IMR-90 (cell line): ENCODE data around the gene SYNGR2. TPM values are rescaled to one million over a fixed set of nuclear protein-coding genes. Genes with fewer than 3 reads are reported as not detected.

Experiments
- ATAC-seq: fragments of 200-7000 bp; cut with Tn5 transposase; 2 replicates; pipeline ENCODE4 v1.9.1; 2020; ENCODE audit warnings: low read depth, mild to moderate bottlenecking, moderate library complexity
- BruUV-seq: library from RNA; stranded (reverse); fragments of 400-500 nt; replicated peaks from 2 replicates; lab custom pipeline; 2021; lab: Mats Ljungman, UMichigan
- CTCF ChIA-PET: fragments of 300-600 bp; formaldehyde crosslinking; extraction: SDS; loops from one replicate; lab custom pipeline; 2021; ENCODE audit warnings: antibody characterized with exemption; lab: Yijun Ruan, JAX
- POLR2A ChIA-PET: fragments of 300-600 bp; sonication (Branson Sonifier 250); formaldehyde crosslinking; loops from one replicate; lab custom pipeline; 2022; ENCODE audit warnings: antibody characterized with exemption; ENCODE audit not compliant: unreplicated experiment; lab: Charles Lee
- DNase-seq: peaks from one replicate; pipeline ENCODE4 v3.0.0; 2013
- H2AFZ ChIP-seq: replicated peaks from 2 replicates; pipeline ENCODE3; 2013; ENCODE audit warnings: low read length, mild to moderate bottlenecking; ENCODE audit not compliant: poor library complexity
- H2AK5ac ChIP-seq: 2 replicates; pipeline ENCODE4 v1.6.1; 2013; ENCODE audit warnings: low read depth, low read length, inconsistent platforms
- H2AK9ac ChIP-seq: replicated peaks from 2 replicates; pipeline ENCODE3; 2013; ENCODE audit warnings: mild to moderate bottlenecking, low read depth, low read length, moderate library complexity; ENCODE audit not compliant: poor library complexity
- H2BK120ac ChIP-seq: 2 replicates; pipeline ENCODE4 v1.6.1; 2013; ENCODE audit warnings: low read depth, low read length, inconsistent platforms
- H2BK15ac ChIP-seq: 3 replicates; pipeline ENCODE4 v1.6.1; 2013; ENCODE audit warnings: low read depth, low read length, inconsistent platforms
- H2BK20ac ChIP-seq: 2 replicates; pipeline ENCODE4 v1.6.1; 2013; ENCODE audit warnings: low read depth, mild to moderate bottlenecking, inconsistent platforms, low read length, moderate library complexity
- H2BK5ac ChIP-seq: 2 replicates; pipeline ENCODE4 v1.6.1; 2013; ENCODE audit warnings: mild to moderate bottlenecking, low read depth, low read length, inconsistent platforms; ENCODE audit not compliant: poor library complexity, severe bottlenecking
- H3K14ac ChIP-seq: replicated peaks from 2 replicates; pipeline ENCODE4 v1.6.1; 2013; ENCODE audit warnings: low read depth, low read length, inconsistent platforms
- H3K18ac ChIP-seq: 2 replicates; pipeline ENCODE4 v1.6.1; 2013; ENCODE audit warnings: low read depth, low read length, control low read depth
- H3K23ac ChIP-seq: 2 replicates; pipeline ENCODE4 v1.6.1; 2013; ENCODE audit warnings: low read depth, low read length, inconsistent platforms
- H3K27ac ChIP-seq: 2 replicates; pipeline ENCODE4 v1.5.1; 2013; ENCODE audit warnings: mild to moderate bottlenecking, control low read depth, low read length; ENCODE audit not compliant: insufficient read depth
- H3K27me3 ChIP-seq: 2 replicates; pipeline ENCODE4 v1.6.1; 2013; ENCODE audit warnings: low read length; ENCODE audit not compliant: control insufficient read depth, insufficient read depth
- H3K36me3 ChIP-seq: 2 replicates; pipeline ENCODE4 v1.6.1; 2013; ENCODE audit warnings: low read length, mixed read lengths; ENCODE audit not compliant: control insufficient read depth, insufficient read depth
- H3K4ac ChIP-seq: 2 replicates; pipeline ENCODE4 v1.6.1; 2013; ENCODE audit warnings: low read depth, low read length, inconsistent platforms
- H3K4me1 ChIP-seq: 2 replicates; pipeline ENCODE4 v1.6.1; 2013; ENCODE audit warnings: low read length, mixed read lengths; ENCODE audit not compliant: control insufficient read depth, insufficient read depth
- H3K4me2 ChIP-seq: 2 replicates; pipeline ENCODE4 v1.6.1; 2013; ENCODE audit warnings: low read depth, mild to moderate bottlenecking, control low read depth, low read length, moderate library complexity
- H3K4me3 ChIP-seq: 2 replicates; pipeline ENCODE4 v1.5.1; 2013; ENCODE audit warnings: low read depth, mild to moderate bottlenecking, control low read depth, low read length, moderate library complexity; ENCODE audit not compliant: insufficient read depth
- H3K56ac ChIP-seq: 2 replicates; pipeline ENCODE4 v1.6.1; 2013; ENCODE audit warnings: low read length, inconsistent platforms; ENCODE audit not compliant: insufficient read depth; ENCODE audit errors: extremely low read depth
- H3K79me1 ChIP-seq, 2 experiments: 2 replicates each; pipeline ENCODE4 v1.6.1; 2013; ENCODE audit warnings: low read length in 2 of 2, inconsistent platforms in 1 of 2, low read depth in 1 of 2
- H3K9ac ChIP-seq: 2 replicates; pipeline ENCODE4 v1.6.1; 2013; ENCODE audit warnings: low read depth, low read length, control low read depth
- H3K9me1 ChIP-seq: 2 replicates; pipeline ENCODE4 v1.6.1; 2013; ENCODE audit warnings: low read length, inconsistent platforms; ENCODE audit not compliant: insufficient read depth
- H3K9me3 ChIP-seq: 2 replicates; pipeline ENCODE4 v1.6.1; 2013; ENCODE audit warnings: low read length; ENCODE audit not compliant: control insufficient read depth, insufficient read depth
- H4K20me1 ChIP-seq: 2 replicates; pipeline ENCODE4 v1.6.1; 2013; ENCODE audit warnings: low read length, inconsistent platforms; ENCODE audit not compliant: insufficient read depth
- H4K5ac ChIP-seq: 2 replicates; pipeline ENCODE4 v1.6.1; 2013; ENCODE audit warnings: mild to moderate bottlenecking, low read depth, low read length, control low read depth
- H4K8ac ChIP-seq, 2 experiments: 2 replicates each; pipeline ENCODE4 v1.6.1; 2013; ENCODE audit warnings: low read depth in 2 of 2, low read length in 2 of 2, control low read depth in 1 of 2, inconsistent platforms in 1 of 2
- H4K91ac ChIP-seq: 2 replicates; pipeline ENCODE4 v1.6.1; 2013; ENCODE audit warnings: low read depth, low read length, inconsistent platforms; ENCODE audit not compliant: insufficient read depth
- POLR2A ChIP-seq: IDR thresholded peaks from 2 replicates; pipeline ENCODE4 v1.6.1; 2012; ENCODE audit warnings: mild to moderate bottlenecking, low read depth, low read length
- WGBS, 2 experiments: methylation state at CpG; one replicate each; pipeline versions ENCODE4 v1.1.5 to v1.1.7; 2013; ENCODE audit warnings: missing lambda C conversion rate in 2 of 2; ENCODE audit not compliant: insufficient read length in 1 of 2; ENCODE audit errors: extremely low coverage in 2 of 2; 5-methylcytosine and 5-hydroxymethylcytosine counted together
- dilution Hi-C: fragments of 300-500 bp; cut with HindIII; formaldehyde crosslinking; loops from one replicate; pipeline ENCODE4 v1.14.3; 2018; ENCODE audit warnings: low sequenced_read_pairs; ENCODE audit not compliant: unreplicated experiment
- in situ Hi-C: fragments of 300-500 bp; cut with MboI; formaldehyde crosslinking; loops from 3 replicates; pipeline ENCODE4 v1.14.3; 2019; ENCODE audit warnings: low sequenced_read_pairs, inconsistent platforms, mixed read lengths
- intact Hi-C: fragments of 100-400 bp; cut with micrococcal nuclease; formaldehyde crosslinking; loops from 2 replicates; pipeline ENCODE4 v1.10.0; 2022
- polyA plus RNA-seq, 3 experiments: library from polyadenylated mRNA; depleted of rRNA; stranded (reverse); fragments of >200 nt; gene quantifications; 2 replicates each; pipeline ENCODE4 v1.2.3, GENCODE V29; 2012; ENCODE audit warnings: low replicate concordance in 1 of 3
- total RNA-seq: library from RNA; depleted of rRNA; stranded (reverse); fragments of >200 nt; gene quantifications from 2 replicates; pipeline ENCODE4 v1.2.3, GENCODE V29; 2012
- TF ChIP-seq, protein P1 (sequence below): fragments of 150-350 bp; IDR thresholded peaks from 2 replicates; pipeline ENCODE4 v1.6.1; 2016; ENCODE audit warnings: low read depth, mild to moderate bottlenecking, low read length, moderate library complexity, borderline replicate concordance

The SYNGR2 gene
- total and polyA plus RNA-seq, 2 of the 4 experiments (the other 2 are of a cell fraction), result 11.1 to 63.1 TPM

DNA sequence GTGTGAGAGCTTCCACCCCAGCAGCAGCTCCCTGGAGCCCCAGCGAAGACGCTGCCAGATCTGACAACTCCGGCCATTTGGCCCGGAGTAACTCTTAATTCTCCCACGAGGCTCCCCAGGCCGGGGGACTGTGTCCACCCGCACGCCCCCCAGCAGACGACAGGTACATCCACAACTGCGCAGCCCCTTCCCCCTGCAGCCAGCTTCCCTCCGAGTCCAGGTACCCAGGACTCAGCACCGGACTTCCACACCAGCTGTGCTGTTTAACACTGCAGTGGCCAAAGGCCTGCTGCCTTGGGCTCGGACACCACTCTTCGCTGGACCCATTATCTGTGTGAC, 7.2 kb downstream of the SYNGR2 start:
- Histone ChIP-seq H3K36me3 (no peaks in the 10 kb centered on the region; the same call in 1 of the 2 replicates), H3K14ac (no peak overlapping the region), H3K27me3 (no peaks in the 10 kb centered on the region), H2BK20ac (no peak overlapping the region), H3K4me3 (no peak overlapping the region), H2BK5ac (no peak overlapping the region), H3K18ac (no peak overlapping the region), H3K9me1 (peaks cover 14% of the 10 kb centered on the region; the same call in 1 of the 2 replicates), H2AK5ac (no peak overlapping the region), H3K56ac (no peak overlapping the region), H4K5ac (no peak overlapping the region), H3K4me2 (no peak overlapping the region), H4K20me1 (no peaks in the 10 kb centered on the region; the same call in 1 of the 2 replicates), H3K4ac (no peak overlapping the region), H3K23ac (no peak overlapping the region), H3K4me1 (peaks cover 22% of the 10 kb centered on the region), H2AFZ (no peak overlapping the region), H3K9me3 (no peaks in the 10 kb centered on the region), H4K91ac (no peak overlapping the region), H3K79me1 (peaks cover 3 to 39% of the 10 kb centered on the region in 2 experiments; a peak in 2 of 4 replicates), H2AK9ac (no peak overlapping the region), H2BK120ac (no peak overlapping the region), H4K8ac (no peak overlapping the region), H3K9ac (no peak overlapping the region), H2BK15ac (no peak overlapping the region), H3K27ac (no peak overlapping the region)
- POLR2A ChIA-PET, result no interaction called here
- ATAC-seq, result no peak
- dilution Hi-C loops (no loop called here), in situ Hi-C loops (loop anchor here (5.0 kb wide), 1 partner anchor 63 kb away; no protein-coding TSS in a partner anchor), intact Hi-C loops (no loop called here)
- no peak for DNase-seq
- TF ChIP-seq POLR2A, result no peak
- TF ChIP-seq, protein P1, sequence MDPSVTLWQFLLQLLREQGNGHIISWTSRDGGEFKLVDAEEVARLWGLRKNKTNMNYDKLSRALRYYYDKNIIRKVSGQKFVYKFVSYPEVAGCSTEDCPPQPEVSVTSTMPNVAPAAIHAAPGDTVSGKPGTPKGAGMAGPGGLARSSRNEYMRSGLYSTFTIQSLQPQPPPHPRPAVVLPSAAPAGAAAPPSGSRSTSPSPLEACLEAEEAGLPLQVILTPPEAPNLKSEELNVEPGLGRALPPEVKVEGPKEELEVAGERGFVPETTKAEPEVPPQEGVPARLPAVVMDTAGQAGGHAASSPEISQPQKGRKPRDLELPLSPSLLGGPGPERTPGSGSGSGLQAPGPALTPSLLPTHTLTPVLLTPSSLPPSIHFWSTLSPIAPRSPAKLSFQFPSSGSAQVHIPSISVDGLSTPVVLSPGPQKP, result no peak
- no TSS peak for BruUV-seq
- WGBS, 2 experiments, result 90% methylated on average over 6 of the region's 14 CpGs; no CpG with 5 or more reads in 1 of the 2 experiments
- CTCF ChIA-PET, result no interaction called here
